Activated CD8-positive, alpha-beta memory T cell treated with anti-CD3 and anti-CD28 coated beads, Interleukin-2, amount 50 U/mL, for 4 hours (primary cell): ENCODE results near the gene EGFL7.

Experiments used
- DNase-seq: peaks from one replicate; pipeline ENCODE4 v3.0.0-alpha.2; 2020

EGFL7 gene

DNA sequence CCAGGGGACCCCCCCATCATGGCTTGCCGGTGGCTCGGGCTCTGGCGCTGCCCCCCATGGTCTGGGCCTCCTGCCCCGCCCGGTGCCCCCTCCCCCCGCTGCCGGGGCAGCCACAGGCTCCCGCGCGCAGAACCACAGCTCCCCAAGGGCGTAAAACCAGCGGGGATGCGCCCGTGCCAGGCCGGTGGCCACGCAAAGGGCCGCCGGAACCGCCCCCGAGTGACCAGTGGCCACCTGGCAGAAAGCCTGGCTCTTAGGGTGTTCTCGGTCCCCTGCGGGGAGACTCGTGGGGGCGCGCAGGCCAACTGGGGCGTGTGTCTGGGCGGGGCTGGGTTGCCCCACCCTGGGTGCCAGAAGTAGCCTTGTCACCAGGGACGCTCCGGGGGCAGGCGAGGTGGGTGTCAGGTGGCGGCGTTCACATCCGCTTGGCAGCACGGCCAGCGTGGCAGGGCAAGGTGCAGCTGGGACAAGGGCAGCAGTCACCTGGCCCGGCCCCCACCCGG lies 25.1 kb downstream of the EGFL7 start:
- no peak for DNase-seq

- DNase-seq = no peak
These were observed 25.8 kb downstream of the EGFL7 start for GRCh38 chr9:136688274-136689107.

- DNase-seq = no peak
These were observed 26.4 kb downstream of the EGFL7 start for GRCh38 chr9:136689108-136689460.

DNA sequence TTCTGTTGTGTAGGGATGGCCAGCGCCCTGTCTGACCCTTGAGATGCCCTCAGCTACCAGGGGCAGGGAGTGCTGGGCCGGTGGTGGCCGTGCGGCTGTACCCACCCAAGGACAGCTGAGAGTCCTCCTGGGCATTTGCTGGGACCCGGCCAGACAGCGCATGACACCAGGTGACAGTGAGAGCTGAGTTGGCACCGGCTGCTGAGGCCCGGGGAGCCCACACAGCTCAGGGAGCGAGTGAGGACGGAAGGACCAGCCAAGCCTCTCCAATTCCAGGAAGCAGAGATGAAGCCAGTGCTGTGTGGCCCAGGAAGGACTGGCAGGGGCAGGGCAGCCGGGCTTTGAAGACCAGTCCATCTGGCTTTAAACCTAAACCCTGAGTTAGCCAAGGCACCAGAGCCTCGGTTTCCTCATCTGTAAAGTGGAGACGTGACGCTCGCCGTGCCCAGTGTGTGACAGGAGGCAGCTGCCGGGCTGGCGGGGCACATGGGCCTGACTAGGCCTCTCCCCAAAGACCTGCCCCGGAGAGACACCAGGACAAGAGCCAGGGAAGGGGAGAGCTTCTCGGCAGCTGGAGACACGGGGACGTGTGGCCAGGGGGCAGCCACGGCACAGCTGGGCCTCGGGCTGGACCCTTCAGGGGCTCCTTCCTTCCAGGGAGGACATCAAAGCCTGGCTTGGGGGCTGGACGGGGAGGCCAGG lies 27.5 kb downstream of the EGFL7 start:
- DNase-seq = no peak

GRCh38 chr9:136690806-136691261 lies 28.1 kb downstream of the EGFL7 start:
- no peak for DNase-seq

DNA sequence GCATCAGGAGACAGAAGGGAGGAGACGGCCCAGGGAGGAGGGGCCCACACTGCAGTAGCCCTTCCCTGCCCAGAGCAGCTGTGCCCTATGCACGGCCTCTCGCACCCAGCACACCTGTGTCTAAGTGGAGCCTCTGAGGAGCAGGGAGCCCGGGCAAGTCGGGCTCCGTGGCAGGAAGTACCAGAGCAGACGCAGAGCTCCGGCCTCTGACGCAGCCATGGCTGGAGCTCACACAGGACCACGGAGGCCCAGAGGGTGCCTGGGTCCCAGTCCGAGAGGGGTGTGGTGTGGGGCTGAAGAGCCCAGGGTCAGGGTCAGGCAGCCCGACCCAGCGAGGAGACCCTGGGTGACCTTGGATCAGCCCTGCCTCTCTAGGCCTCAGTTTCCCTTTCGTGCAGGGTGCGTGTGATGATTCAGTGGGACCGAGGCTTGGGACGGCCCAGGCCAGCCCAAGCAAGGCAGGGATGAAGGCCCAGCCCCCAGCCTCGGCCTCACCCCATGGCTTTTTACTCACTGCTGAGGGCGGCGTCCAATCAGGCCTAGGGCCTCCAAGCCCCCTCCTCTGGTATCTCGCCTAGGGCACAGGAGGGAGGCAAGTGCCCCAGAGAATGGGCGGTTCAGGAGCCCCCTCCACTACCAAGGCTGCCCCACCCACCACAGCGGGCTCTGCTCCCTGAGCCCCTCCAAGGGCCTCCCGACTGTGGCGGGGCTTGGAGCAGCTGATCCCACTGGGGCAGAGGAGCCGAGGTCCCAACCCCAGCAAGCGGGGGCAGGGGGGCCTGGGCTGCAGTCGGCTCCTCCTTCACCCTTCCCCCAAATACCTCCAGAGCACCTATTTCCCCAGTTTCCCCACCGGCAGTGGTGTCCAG lies 28.8 kb downstream of the EGFL7 start:
- DNase-seq = no peak

DNA sequence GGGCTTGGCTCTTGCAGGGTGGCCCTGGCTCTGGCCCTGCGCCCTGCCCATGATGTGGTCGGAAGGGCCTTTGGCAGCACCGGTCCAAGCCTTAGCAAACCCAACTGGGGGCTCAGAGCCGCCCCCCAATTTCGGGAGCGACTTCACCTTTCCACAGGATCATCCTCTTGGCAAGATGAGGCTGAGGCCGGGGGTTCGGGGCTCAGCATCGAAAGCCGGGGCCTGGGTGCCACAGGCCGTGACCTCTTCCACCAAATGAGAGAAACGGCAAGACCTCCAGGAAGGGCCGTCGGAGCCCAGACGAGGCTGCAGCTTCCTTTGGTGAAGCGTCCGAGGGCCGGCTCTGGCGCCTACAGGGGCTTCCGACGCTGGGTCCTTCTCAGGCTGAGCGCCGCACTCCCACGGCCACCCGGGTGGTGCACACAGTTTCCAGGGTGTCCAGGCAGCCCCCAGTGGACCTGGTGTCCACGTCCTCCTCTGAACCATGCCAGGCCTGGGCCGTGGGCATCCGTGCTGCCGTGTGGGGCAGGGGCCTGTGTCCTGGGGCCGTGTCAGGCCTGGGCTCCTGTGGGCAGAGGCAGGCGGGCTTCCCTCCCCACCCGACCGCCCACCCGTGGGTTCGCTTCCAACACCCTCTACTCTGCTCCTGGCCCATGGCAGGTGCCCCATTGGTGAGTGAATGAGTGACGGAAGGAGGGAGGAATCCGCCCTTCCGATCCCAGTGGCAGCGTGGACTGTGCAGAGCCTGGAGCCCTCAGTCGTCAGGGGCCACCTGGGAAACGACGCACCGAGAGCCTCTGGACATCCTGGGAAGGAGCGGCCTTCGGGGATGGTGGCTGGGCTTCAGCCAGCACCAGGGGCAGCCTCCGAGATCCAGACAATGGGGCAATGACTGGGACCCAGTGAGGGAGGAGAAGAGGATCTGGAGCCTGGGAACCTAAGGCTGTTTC lies 29.7 kb downstream of the EGFL7 start:
- DNase-seq = no peak

DNA sequence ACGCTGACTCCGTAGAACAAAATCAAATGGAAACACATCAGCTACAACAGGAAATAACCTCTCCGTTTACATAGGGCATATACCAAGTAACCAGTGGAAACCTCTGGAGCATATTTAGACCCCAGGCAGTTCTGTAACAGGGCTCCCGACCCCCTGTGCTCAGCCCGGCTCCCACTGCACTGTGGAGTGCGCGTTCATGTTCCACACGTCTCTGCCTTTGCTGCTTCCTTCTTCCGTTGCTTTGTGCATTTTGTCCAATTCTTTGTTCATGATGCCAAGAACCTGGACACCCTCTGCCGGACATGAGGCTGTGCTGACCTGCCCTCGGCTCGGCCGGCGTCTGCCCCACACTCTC lies 30.4 kb downstream of the EGFL7 start:
- DNase-seq = no peak

- DNase-seq = no peak
These were observed 30.9 kb downstream of the EGFL7 start for GRCh38 chr9:136693490-136694162.

GRCh38 chr9:136694163-136694871 lies 31.6 kb downstream of the EGFL7 start:
- DNase-seq = no peak

DNA sequence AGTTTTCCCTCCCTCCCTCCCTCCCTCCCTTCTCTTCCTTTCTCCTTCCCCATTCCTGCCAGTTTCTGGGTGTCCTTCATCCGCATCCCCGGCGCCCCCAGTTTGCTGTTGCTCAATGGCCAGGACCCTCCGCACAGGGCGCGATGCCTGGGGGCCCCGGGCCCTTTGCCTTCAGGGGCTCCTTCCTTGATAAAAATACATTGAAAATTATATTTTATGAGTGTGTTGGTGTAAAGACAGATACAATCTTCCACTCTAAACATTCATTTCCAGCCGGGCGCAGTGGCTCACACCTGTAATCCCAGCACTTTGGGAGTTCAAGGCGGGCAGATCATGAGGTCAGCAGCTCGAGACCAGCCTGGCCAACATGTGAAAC lies 32.1 kb downstream of the EGFL7 start:
- no peak for DNase-seq

GRCh38 chr9:136695435-136695895 lies 32.7 kb downstream of the EGFL7 start:
- DNase-seq = no peak

GRCh38 chr9:136695955-136696354 lies 33.2 kb downstream of the EGFL7 start:
- no peak for DNase-seq

GRCh38 chr9:136696502-136696901 lies 33.8 kb downstream of the EGFL7 start:
- DNase-seq = no peak

DNA sequence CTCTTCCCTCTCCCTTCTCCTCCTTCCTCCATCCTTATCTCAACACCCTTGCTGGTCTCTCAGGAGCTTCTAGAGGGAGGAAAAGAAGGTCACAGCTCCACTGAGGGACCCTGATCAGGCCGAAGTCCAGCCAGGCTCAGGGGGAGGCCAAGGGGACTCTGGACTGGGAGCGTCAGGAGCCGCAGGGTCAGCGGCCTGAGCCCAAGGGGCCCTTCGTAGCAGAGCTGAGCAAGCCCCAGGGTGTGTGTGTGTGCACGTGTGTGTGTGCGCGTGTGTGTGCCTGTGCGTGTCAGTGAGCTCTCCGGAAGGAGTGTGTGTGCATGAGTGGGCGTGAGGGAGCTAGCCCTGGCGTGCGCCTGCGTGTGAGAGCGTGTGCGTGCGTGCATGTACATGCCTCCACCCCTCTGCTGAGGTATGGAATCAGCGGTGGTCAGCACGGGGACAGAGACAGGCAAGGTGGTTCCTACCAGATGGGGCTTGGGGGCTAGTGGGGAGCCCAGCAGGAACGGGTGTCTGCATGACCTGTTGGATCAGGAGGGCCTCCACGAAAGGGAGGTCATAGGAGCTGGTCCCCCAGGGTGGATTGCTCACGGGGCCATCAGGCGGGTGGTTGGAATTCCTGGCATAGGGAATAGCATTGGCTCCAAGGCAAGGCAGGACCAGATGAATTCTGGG lies 34.6 kb downstream of the EGFL7 start:
- DNase-seq = no peak

GRCh38 chr9:136697821-136698526 lies 35.3 kb downstream of the EGFL7 start:
- no peak for DNase-seq

- no peak for DNase-seq
These were observed 36.0 kb downstream of the EGFL7 start for GRCh38 chr9:136698635-136699246.

GRCh38 chr9:136700304-136700703 lies 37.6 kb downstream of the EGFL7 start:
- no peak for DNase-seq
